GM21367 (cell line): ENCODE data around the gene NFAM1.

Experiments
- ATAC-seq: cut with Tn5 transposase; IDR thresholded peaks from one replicate; pipeline ENCODE4 v1.9.1; 2021; ENCODE audit not compliant: unreplicated experiment

Gene NFAM1, protein sequence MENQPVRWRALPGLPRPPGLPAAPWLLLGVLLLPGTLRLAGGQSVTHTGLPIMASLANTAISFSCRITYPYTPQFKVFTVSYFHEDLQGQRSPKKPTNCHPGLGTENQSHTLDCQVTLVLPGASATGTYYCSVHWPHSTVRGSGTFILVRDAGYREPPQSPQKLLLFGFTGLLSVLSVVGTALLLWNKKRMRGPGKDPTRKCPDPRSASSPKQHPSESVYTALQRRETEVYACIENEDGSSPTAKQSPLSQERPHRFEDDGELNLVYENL

DNA sequence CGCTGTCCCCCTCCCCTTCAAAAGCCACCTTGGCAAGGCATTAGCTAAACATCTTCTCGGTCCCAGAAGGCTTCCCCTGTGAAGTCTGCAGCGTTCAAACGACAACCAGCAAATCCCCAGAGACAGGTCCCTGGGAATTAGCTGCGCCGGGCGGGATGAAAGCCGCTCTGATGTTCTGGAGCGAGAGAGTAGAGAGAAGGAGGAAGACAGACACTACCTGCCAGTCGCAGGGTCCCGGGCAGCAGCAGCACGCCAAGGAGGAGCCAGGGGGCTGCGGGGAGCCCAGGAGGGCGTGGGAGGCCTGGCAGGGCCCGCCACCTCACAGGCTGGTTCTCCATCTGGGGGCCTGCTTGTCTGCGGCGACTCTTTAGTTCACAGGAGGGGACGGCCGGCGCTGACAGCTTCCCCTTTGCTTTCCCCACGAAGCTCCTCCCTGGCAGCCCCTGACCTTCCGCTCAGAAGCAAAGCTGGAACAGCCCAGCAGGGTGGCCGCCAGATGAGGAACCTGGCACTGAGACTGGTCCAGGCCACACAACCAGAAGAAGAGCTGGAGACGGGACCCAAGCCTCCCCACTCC, at the start of gene NFAM1:
TSS of gene NFAM1 (minus strand) at position 384 of the 577 bp plus-strand sequence. CDS start at position 338, 46 bp downstream.
- no peak for ATAC-seq

DNA sequence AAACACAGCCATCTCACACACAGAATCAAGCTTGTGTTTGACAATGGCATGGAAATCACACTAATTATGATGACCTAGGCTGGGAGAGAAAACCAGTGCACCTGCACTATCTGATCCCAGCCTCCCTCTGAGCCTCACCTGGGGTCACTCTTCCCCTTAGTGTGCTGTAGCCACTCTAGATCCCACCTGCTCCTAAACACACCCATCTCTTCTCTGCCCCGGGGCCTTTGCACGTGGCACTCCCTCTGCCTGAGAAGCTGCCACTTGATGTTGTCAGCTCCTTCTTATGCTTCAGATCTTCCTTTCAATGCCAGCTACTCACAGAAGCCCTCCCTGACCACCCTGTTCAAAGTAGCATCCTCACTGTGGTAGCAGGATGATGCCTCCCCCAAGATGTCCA, 42.9 kb upstream of the NFAM1 start:
- no peak for ATAC-seq

DNA sequence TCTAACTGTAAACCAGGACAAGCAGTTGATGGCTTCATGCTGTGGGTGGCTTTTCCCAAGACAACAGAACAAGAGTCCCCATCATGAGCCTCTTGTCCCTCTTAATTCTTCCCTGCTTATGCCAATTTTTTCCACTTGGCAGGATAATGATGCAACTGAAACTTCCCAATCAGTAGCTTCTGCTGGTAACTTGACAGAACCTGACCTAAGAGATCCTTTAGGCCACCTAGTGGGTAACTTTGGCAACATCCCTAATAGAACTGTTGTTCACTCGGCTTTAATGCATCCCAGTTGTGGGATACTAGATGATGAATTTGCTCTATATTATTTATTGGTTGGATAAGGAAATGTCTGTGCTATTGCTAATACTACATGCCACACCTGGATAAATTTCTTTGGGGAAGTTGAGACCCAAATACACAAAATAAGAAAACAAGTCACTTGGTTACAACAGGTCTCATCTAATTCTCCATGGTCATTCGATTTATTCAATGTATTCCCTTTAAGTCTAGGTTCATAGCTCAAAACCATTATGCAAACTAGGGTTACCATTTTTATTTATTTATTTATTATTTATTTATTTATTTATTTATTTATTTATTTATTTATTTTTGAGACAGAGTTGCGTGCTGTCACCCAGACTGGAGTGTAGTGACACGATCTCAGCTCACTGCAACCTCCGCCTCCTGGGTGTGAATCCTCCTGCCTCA, 41.4 kb upstream of the NFAM1 start:
- no peak for ATAC-seq

DNA sequence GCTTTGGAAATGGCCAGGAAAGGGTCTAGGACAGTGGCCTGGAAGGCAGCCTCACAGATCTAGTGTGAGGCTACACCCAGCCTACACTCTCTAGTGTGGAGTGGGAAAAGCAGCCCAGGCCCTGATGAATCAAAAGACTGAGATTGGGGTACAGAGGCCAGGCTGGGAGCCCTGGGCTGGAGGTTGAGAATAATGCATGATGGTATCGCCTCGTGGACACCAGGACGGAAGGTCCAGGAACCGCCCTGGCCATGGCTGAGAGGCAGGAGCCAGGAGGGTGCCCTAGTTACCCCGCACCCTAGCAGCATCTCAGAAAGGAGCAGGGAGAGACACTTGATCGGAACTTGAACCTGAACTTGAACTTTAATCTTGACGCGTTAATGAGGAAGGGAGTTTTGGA, 40.5 kb upstream of the NFAM1 start:
- no peak for ATAC-seq

DNA sequence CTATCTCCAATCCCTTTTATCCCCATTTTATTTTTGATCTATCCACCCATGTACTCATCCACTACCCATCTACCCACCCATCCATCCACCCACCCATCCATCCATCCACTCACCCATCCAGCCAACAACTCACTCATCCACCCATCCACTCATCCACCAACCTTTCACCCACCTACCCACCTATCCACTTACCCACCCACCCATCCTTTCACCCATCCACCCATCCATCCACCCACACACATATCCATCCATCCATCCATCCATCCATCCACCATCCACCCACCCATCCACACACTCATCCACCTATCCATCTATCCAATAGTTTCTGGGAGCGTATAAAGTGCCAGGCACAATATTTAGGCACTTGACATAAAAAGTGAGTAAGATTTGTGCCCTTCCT, 39.2 kb upstream of the NFAM1 start:
- ATAC-seq = no peak

DNA sequence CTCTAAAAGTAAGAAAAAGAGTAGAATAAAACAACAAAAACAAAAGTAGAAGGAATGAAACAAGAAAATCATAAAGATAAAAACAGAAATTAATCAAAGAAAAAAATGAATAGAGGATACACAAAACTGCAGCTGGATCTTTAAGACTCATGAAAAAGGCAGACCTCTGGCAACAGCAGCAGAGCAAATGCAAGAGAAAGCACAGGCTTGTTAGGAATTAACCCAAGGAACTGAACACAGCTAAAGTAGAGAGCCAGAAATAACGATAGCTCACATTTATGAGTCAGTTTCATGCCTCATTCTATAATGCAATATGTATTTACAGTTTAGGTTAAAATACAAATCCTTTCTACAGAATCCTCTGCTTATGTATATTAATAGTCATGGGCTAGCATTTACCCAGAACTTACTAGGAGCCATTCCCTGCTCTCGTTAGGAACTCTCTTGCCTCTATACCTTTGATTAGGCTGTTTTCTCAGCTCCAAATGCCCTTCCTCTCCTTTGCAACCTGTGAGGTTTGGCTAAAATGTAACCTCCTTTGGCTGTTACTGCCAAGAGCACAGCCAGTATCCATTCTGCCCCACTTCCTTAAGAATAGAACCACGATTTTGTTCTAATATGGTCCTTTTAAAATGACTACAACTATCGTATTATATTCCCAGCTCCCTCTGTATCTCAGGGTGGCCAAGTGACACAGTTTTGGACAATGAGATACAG, 38.3 kb upstream of the NFAM1 start:
- no peak for ATAC-seq

DNA sequence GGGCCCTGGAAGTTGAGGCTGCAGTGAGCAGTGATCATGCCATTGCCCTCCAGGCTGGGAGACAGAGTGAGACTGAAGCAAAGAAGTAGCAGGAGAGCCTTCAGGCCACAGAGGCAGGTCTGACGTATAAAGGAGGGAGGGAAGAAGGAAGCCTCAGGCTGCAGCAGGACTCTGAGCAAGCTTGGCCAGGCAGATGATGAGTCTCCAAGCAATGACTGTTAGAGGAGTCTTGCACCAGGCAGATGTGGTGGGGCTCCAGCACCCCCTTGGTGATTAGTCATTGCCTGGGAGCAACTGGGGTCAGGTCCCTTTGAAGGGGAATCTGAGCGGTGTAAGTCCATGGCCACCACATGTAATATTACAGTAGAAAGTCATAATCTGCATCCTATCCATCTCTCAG, 36.6 kb upstream of the NFAM1 start:
- no peak for ATAC-seq

DNA sequence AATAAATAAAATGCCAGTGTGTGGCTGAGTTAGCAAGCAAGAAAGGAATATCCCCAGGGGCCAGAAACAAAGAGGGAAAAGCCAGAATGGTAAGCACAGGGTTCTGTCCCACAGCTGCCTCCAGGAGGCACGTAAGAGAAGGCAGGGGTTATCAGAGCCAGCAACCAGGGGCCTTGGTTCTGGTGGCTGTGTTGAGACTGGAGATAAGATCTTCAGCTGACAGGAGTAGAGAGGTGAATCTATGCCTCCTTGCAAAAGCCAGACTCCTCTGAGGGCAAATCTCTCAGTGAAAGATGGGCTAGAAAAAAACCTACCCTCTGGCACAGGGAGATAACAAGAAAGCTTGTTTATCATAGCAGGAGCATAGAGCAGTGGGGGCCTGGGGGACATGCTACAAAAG, 29.8 kb upstream of the NFAM1 start:
- ATAC-seq = no peak

DNA sequence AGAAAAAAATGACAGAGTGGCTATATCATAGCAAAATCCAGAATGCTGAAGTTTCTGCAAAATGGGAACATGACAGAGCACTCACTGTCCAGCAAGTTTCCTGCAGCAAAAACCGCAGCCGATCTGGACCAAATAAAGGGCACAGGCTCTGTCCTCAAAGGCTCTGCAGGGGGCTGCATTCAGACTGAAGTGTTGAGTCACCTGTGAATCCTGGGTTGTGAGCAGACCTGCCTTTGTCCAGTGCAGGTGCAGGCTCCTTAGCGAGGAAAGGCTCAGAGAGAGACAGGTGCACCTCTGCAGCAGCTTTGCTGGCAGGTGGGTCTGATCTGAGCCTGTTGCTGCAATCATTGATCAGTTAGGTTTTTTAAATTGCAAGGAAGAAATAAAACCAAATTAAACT, 29.3 kb upstream of the NFAM1 start:
- no peak for ATAC-seq

DNA sequence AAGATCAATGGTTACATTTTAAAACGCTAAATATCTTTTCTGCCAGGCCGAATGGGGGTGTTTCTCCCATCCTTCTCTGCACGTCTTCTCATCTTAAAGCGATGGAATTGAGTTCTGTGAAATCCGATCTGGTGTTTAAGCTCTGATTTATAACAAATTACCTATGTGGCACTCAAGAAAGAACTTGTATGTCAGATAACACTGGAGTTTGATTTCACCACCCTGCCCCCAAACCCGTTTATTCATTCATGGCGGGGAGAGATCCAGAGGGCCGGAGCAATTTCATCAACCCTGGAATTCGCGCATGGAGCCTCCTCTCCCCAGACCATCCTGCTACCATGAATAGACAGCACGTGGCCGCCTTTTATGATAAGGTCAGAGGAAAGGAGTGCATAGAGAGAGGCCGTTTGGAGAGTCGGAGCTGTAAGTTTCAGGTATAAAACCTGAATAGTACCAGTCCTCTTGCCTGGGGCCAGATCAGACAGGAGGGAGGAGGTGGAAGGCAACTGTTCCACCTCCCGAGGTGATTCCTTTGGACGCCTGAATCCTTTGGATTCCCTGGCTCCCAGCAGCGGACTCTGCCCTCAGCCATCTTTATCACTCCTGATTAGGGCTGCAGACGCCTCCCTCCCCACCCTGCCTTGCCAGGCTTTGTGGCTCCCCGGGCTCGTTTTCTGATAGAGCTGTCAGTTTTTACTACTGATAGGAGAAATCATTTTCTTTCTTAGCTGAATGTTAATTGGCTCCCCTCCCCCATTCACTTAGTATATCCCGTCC, 27.3 kb upstream of the NFAM1 start:
- no peak for ATAC-seq

DNA sequence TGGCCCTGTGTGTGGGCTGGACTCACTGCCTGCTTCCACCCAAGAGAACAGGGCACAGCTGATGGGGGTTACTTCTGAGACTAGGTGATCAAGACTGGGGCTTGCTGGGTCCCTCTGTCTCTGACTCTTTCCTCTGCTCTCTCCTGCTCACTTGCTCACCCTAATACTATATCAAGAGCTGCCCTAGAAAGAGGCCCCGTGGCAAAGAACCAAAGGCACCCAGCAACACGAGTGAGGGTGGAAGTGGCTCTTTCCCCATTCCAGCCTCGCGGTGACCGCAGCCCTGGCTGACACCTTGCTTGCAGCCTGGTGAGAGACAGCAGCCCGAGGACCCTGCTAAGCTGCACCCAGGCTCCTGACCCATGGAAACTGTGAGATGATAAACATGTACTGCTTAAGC, 20.7 kb upstream of the NFAM1 start:
- no peak for ATAC-seq

DNA sequence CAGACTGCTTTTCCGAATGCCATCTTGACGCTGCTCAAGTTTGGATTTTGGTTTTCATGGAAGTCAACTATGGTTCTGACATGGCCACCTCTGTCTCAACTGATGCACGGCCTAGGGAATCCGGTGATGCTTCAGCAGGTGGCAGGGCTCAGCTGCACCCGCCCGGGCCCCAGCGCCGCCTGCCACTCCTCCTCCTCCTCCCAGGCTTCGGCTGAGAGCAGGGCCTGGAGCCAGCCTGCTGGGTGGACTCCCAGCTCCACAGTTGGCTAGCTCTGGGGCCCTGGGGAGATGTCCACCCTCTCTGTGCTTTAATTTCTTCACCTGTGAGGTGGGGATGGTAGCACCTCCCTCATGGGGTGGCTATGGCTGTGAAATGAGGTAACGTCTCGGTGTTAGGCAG, 20.3 kb upstream of the NFAM1 start:
- no peak for ATAC-seq

DNA sequence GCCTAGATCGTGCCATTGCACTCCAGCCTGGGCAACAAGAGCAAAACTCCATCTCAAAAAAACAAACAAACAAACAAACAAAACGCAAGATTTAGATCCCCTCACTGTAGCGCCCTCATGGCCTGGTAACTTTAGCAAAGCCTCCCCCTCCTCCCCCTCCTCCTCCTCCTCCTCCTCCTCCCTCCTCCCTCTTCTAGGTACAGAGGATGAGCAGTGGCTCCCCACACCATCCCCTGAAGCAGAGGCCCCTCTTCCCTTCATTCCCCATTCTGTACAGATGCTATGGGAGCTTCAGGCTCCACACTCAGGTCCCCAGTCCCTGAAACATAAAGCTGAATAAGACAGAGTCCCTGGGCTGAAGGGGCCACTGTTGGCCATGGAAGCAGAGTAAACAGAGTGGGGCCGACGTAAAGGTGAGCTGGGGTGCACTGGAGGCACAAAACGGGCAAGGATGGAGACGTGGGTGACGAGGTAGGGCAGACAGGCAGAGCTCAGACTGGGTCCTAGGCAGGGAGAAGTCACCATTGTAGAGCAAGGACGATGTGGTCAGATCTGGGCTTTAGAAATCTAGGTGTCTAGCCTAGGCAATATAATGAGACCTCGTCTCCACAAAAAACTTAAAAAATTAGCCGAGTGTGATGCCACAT, 19.4 kb upstream of the NFAM1 start:
- no peak for ATAC-seq

DNA sequence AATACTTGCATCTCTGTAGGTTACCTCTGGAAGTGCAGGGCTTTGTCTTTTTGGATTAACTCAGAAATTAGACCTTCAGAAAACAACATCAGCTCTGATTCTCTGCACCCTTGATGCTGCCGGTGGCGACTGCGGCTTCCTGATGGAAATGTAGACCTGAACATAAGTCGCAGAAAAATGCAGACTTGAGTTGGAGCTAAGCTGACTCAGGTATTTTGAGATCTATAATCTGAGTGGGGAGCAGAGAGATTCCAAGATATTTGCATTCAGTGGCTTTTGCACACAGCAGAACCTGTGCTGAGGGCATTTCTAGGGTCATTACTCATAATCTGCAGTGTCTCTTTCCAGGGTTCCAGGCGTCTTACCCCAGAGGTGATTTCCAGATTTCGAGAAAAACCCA, 18.7 kb upstream of the NFAM1 start:
- no peak for ATAC-seq

DNA sequence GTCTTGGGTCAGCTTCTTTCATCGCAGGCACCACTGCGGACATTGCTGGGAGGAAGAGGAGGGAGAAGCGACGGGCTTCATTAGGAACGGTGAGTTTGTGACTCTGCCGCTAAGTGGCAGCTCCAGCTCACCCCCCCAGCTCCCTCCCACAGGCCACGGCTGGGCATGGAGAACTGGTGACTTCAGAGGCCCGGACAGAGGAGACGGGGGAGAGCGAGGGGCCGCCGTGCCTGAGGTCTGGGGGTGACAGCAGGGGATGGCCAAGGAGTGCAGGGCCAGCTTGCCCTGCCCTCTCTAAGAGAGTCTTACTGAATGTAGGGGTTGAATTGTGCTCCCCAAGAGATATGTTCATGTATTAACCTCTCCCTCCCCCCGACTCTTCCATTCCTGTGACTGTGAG, 13.9 kb upstream of the NFAM1 start:
- ATAC-seq = no peak

DNA sequence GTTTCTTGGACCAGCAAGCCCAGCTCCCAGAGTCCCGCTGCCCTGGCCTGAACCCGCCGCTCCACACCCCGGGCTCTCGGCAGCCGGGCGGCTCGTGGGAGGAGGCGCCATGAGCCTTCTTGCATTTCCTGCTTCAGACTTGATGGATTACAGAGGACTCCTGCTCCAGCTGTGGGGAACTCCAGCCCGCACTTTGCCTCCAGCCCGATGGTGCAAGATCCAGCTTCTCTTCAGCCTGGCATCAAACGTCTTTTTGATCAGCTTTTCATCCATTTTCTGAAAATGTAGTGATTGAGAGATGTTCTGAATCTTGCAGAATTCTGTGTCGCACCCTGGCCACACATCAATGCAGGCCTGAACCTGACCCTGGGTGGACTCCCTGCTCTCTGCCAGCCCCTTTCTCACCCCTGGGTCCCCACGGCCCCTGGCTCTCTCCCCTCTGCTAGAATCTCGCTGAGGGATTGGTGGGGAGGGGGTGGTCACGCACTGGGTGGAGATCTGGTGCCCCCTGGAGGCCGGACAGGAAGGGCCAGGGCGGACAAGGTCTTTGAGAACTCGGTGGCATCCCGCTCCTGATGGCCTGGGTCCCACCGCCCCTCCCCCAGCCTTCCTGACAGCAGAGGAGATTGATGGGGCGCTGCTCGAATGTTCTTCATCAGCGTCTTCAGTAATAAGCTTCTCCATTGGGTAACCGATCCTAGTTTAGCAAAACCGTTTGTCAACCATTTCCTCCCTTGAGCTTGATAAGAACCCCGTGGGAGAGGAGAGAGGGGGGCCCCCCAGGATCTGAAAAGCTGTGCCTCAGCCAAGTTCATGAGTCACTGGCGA, 12.1 kb upstream of the NFAM1 start:
- ATAC-seq = no peak

DNA sequence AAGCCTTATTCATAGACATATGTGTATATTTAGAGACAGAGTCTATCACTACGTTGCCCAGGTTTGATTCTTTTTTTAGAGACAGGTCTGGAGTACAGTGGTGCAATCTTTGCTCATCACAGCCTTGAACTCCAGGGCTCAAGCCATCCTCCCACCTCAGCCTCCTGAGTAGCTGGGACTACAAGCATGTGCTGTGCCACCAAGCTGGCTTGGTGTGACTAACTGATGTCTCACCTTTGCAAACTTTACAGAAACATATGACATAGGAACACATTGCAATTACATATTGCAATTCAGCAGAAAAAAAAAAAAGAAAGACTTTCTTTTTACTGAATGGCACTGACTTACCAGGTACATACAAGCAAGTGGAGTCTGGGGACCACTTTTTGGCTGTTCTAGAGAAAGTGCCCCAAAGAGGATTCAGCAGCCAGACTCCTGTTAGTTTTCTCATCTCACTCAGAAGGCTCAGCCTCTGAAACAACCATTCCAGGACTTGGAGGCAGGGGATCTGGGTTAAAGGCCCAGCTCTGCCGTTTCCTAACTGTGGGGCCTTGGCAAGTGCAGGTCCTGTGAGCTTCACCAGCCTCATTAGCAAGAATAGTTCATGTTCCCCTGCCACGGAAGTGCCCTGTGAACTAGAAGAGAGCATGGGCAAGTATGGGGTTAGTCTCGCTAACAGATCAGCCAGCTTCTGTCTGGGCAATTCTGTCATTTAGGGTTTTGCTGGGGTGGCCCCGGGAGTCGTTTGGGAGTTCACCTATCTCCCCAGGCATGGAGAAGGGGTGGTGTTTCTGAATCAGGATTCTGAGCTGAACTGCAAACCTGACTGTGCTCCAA, 11.3 kb upstream of the NFAM1 start:
- ATAC-seq = no peak

DNA sequence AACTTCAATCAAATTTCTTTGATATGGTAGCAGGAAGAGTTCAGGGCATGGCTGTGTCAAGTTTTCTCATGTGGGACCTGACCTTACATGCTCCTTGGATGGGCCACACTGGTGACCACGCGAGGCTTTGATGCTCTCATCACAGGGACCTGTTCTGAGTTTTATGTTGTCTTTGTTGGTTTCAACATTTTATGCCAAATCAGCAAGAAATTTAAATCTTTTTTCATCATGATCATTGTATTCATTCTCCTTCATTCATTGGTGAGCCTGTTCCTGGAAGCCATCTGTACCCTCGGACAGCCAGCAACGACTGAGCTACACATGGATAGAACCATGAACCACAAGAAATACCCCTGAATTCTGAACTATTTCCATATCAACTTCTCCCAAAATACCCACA, 10.5 kb upstream of the NFAM1 start:
- no peak for ATAC-seq

DNA sequence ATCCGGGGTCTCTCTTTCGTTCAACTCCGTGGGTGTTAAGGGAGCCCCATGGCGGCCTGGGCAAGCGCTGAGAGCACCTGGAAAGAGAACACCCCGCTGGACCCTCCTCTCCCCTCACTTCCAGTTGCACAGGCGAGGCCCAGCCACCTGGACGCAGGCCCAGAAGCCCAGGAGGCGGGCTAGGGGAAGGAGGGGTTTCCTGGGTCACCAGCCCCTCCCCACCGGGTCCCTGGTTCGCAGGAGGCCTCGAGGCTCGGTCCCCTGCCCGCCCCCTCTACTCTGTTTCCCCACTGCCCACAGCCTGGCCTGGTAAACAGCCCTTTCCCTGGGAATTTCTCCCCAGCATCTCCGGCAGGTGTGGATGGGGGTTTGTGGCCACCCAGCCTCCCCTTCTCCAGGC, 8.5 kb upstream of the NFAM1 start:
- ATAC-seq = no peak
